HepG2 (cell line): ENCODE results near the gene EIF5A. TPM values are rescaled to one million over a fixed set of nuclear protein-coding genes. Genes with fewer than 3 reads are reported as not detected.

Experiments used
- ATAC-seq: fragments of 200-7000 bp; cut with Tn5 transposase; 3 replicates; pipeline ENCODE4 v1.9.1; 2020; ENCODE audit warnings: mild to moderate bottlenecking, moderate library complexity
- BruUV-seq: library from RNA; stranded (reverse); fragments of 400-500 nt; replicated peaks from 2 replicates; lab custom pipeline; 2021; lab: Mats Ljungman, UMichigan
- CTCF ChIA-PET: fragments of 300-600 bp; formaldehyde crosslinking; extraction: SDS; loops from one replicate; lab custom pipeline; 2021; ENCODE audit warnings: low total read pairs, inconsistent platforms, low intra/inter-chr PET ratio; lab: Yijun Ruan, JAX
- POLR2A ChIA-PET: fragments of 350-600 bp; sonication (Branson Sonifier 250); formaldehyde crosslinking; loops from one replicate; lab custom pipeline; 2020; ENCODE audit warnings: antibody characterized with exemption, inconsistent platforms; lab: Yijun Ruan, JAX
- DNase-seq: peaks from one replicate; pipeline ENCODE4 v3.0.0-alpha.2; 2015; ENCODE audit warnings: low spot score
- FAIRE-seq: peaks from 3 replicates; lab custom pipeline; 2011; peaks lifted over from hg19 to GRCh38; lab: Jason Lieb, UNC
- H2AFZ ChIP-seq: one replicate; pipeline ENCODE4 v1.6.1; 2011; ENCODE audit warnings: low read length, inconsistent platforms
- H3K27ac ChIP-seq: fragments of 300-600 bp; 3 replicates; pipeline ENCODE4 v1.8.0; 2011; ENCODE audit warnings: mixed run types, mild to moderate bottlenecking, mixed read lengths, low read length, inconsistent platforms; ENCODE audit not compliant: insufficient read depth; ENCODE audit errors: extremely low read length
- H3K27me3 ChIP-seq, 2 experiments: fragments of 200-600 bp in 1 of 2; 2 replicates in 1 of 2; 3 replicates in 1 of 2; pipeline versions ENCODE4 v1.6.0 to v1.8.0; 2011; ENCODE audit warnings: low read length in 2 of 2, mild to moderate bottlenecking in 2 of 2, moderate library complexity in 2 of 2, inconsistent platforms in 1 of 2; ENCODE audit not compliant: insufficient read depth in 2 of 2, control insufficient read depth in 1 of 2
- H3K36me3 ChIP-seq, 2 experiments: fragments of 200-600 bp in 1 of 2; replicated peaks in 1 of 2; 2 replicates in 1 of 2; 3 replicates in 1 of 2; pipeline versions ENCODE4 v1.5.1 to v1.8.0; 2011; ENCODE audit warnings: low read length in 2 of 2, inconsistent platforms in 1 of 2; ENCODE audit not compliant: insufficient read depth in 2 of 2, control insufficient read depth in 1 of 2
- H3K4me1 ChIP-seq: 2 replicates; pipeline ENCODE4 v1.5.1; 2012; ENCODE audit warnings: low read length, inconsistent platforms; ENCODE audit not compliant: insufficient read depth
- H3K4me2 ChIP-seq: 2 replicates; pipeline ENCODE4 v1.6.0; 2011; ENCODE audit warnings: low read depth, low read length, inconsistent platforms
- H3K4me3 ChIP-seq, 3 experiments: fragments of 200-600 bp in 1 of 3; sonication (generic), shearing (Covaris generic) in 1 of 3; replicated peaks in 1 of 3; 2 replicates each; pipeline ENCODE4 v1.5.1; 2011 to 2016; ENCODE audit warnings: low read length in 3 of 3, inconsistent platforms in 2 of 3, low read depth in 2 of 3, mild to moderate bottlenecking in 2 of 3, control low read depth in 1 of 3, mixed read lengths in 1 of 3; ENCODE audit not compliant: insufficient read depth in 1 of 3
- H3K79me2 ChIP-seq: one replicate; pipeline ENCODE4 v1.6.1; 2011; ENCODE audit warnings: low read length, inconsistent platforms; ENCODE audit not compliant: insufficient read depth
- H3K9ac ChIP-seq: 2 replicates; pipeline ENCODE4 v1.6.0; 2011; ENCODE audit warnings: mild to moderate bottlenecking, low read depth, low read length, inconsistent platforms; ENCODE audit not compliant: insufficient read depth
- H3K9me3 ChIP-seq: 2 replicates; pipeline ENCODE4 v1.5.1; 2012; ENCODE audit warnings: mild to moderate bottlenecking, low read length
- H4K20me1 ChIP-seq: 2 replicates; pipeline ENCODE4 v1.6.0; 2011; ENCODE audit warnings: inconsistent platforms, mild to moderate bottlenecking, low read length, moderate library complexity; ENCODE audit not compliant: insufficient read depth
- PRPF4 ChIP-seq: fragments of 200-400 bp; formaldehyde crosslinking; IDR thresholded peaks from 2 replicates; pipeline ENCODE4 v1.6.1; 2016; ENCODE audit warnings: low read length, low read depth; ENCODE audit not compliant: poor library complexity, severe bottlenecking
- STAG1 ChIP-seq: sonication (generic); formaldehyde crosslinking; IDR thresholded peaks from 2 replicates; pipeline ENCODE4 v1.4.0; 2020; ENCODE audit warnings: missing genetic modification reagents
- THAP11 ChIP-seq: IDR thresholded peaks from 2 replicates; pipeline ENCODE4 v1.6.1; 2016; ENCODE audit warnings: missing biosample characterization, missing genetic modification reagents
- ZFP36 ChIP-seq: fragments of 150-350 bp; IDR thresholded peaks from 2 replicates; pipeline ENCODE4 v1.6.1; 2018; ENCODE audit warnings: borderline replicate concordance, low read length, low read depth; ENCODE audit not compliant: partially characterized antibody
- ZNF10 ChIP-seq: sonication (generic); formaldehyde crosslinking; IDR thresholded peaks from 2 replicates; pipeline ENCODE4 v1.4.0; 2020; ENCODE audit warnings: mild to moderate bottlenecking, low read depth, missing genetic modification reagents, borderline replicate concordance
- ZNF720 ChIP-seq: sonication (generic); formaldehyde crosslinking; IDR thresholded peaks from 2 replicates; pipeline ENCODE4 v1.4.0; 2020; ENCODE audit warnings: missing genetic modification reagents
- ZNF781 ChIP-seq: sonication (generic); formaldehyde crosslinking; IDR thresholded peaks from 2 replicates; pipeline ENCODE4 v1.5.1; 2020; ENCODE audit warnings: borderline replicate concordance, mild to moderate bottlenecking, missing genetic modification reagents; ENCODE audit errors: not compliant biosample characterization
- WGBS: methylation state at CpG from one replicate; pipeline ENCODE4 v1.1.6; 2017; ENCODE audit warnings: low lambda C conversion rate; 5-methylcytosine and 5-hydroxymethylcytosine counted together
- in situ Hi-C: cut with HindIII; loops from 2 replicates; pipeline ENCODE4 v1.10.0; 2017; ENCODE audit warnings: low pct_unique_long_range_greater_than_20kb; ENCODE audit not compliant: extremely low pct_ligation_motif_present
- intact Hi-C: fragments of 100-400 bp; cut with micrococcal nuclease; formaldehyde crosslinking; loops from one replicate; pipeline ENCODE4 v1.10.0; 2022; ENCODE audit not compliant: unreplicated experiment
- polyA plus RNA-seq, 8 experiments: library from polyadenylated mRNA; depleted of rRNA in 3 of 8; stranded (reverse) in 7 of 8; unstranded in 1 of 8; fragments of >200 nt; fragmentation: Illumina TruSeq in 4 of 8; extraction: Trizol in 4 of 8; gene quantifications; 2 replicates each; pipeline versions ENCODE4 v1.2.1 to v1.2.3, GENCODE V29; 2011 to 2016; ENCODE audit warnings: low read depth in 4 of 8, missing spikeins in 1 of 8, mixed read lengths in 1 of 8; ENCODE audit not compliant: insufficient read depth in 1 of 8
- total RNA-seq, 5 experiments: library from RNA; depleted of rRNA; stranded (reverse); fragments of >200 nt; fragmentation: Illumina TruSeq; extraction: Trizol; gene quantifications; 2 replicates each; pipeline ENCODE4 v1.2.3, GENCODE V29; 2016; ENCODE audit warnings: low read depth in 1 of 5
- TF ChIP-seq, protein P1 (sequence below): sonication (generic); formaldehyde crosslinking; IDR thresholded peaks from 2 replicates; pipeline ENCODE4 v1.8.0; 2023; ENCODE audit warnings: mild to moderate bottlenecking, missing genetic modification reagents

The EIF5A gene
- total and polyA plus RNA-seq, 2 of the 13 experiments (the other 11 are each of a cell fraction or from before 2014, with no cell fraction given), result 319 to 337 TPM

DNA sequence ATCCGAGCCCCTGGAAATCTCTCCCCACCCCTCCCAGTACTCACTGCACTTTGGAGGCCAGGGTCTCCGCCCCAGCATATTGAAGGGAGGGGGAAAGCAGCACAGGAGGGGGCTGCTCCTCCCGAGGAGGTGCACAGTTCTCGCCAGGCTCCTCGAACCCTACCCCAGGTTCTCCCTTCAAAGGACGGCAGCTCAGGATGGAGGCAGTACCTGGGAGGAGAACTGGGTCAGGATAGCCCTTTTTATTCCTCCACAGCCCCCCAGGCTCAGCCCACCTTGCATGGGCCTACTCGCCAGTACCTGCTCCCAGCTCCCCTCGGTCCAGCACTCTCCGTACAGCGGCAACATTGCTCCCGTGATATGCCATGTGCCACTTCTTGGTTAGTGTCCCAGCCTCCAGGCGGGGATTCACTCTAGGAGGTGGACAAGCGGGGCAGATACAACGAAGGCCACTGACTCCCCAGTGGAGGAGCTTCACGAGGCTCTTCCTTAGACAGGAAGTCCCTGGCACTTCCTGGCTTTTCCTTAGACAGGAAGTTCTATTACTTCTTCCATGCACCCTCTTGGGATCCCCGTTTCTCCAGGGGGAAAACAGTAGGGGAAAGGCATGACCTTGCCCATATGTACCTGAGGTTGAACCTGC is 9.9 kb downstream of the EIF5A start:
- no peak for FAIRE-seq
- 96% methylated on average over 12 of the region's 16 CpGs for WGBS
- in situ Hi-C loops (no loop called here), intact Hi-C loops (no loop called here)
- no peak overlapping the region for H3K9ac ChIP-seq
- ChIA-PET POLR2A (interaction anchor here (0.8 kb wide), 1 partner anchor 12 kb away, joined by 4 read pairs; the partner anchor contains the start of gene NEURL4), CTCF (no interaction called here)
- no peak for ATAC-seq
- no peak for DNase-seq
- H3K4me2 ChIP-seq, result no peak overlapping the region
- peaks cover 22% of the 10 kb centered on the region for H3K4me1 ChIP-seq
- peaks cover 10% of the 10 kb centered on the region for H3K79me2 ChIP-seq
- no peak overlapping the region for H3K27ac ChIP-seq
- TF ChIP-seq, protein P1, sequence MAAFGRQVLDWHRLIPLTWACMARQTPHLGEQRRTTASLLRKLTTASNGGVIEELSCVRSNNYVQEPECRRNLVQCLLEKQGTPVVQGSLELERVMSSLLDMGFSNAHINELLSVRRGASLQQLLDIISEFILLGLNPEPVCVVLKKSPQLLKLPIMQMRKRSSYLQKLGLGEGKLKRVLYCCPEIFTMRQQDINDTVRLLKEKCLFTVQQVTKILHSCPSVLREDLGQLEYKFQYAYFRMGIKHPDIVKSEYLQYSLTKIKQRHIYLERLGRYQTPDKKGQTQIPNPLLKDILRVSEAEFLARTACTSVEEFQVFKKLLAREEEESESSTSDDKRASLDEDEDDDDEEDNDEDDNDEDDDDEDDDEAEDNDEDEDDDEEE, result no peak
- TF ChIP-seq ZNF10 (CRISPR knock-in tag) (no peak), ZFP36 (no peak), THAP11 (CRISPR knock-in tag) (no peak), ZNF781 (CRISPR knock-in tag) (no peak), ZNF720 (CRISPR knock-in tag) (no peak), PRPF4 (no peak), STAG1 (CRISPR knock-in tag) (no peak)
- H3K36me3 ChIP-seq, result peaks cover 19 to 53% of the 10 kb centered on the region in 2 experiments
- BruUV-seq, result no TSS peak
- no peaks in the 10 kb centered on the region for H3K9me3 ChIP-seq
- peaks cover 16% of the 10 kb centered on the region; the same call in 1 of the 2 replicates for H4K20me1 ChIP-seq
- H3K27me3 ChIP-seq, result no peaks in the 10 kb centered on the region
- H3K4me3 ChIP-seq, result no peak overlapping the region
- no peak overlapping the region for H2AFZ ChIP-seq
